ENCODE measurements around the gene RABGGTA.
A peak's percentile ranks its signal among the peaks of the same experiment; 100 is the strongest.
"Not testable (repeated sequence)": the region's sequence is repeated elsewhere in the genome, so short reads cannot be mapped to it uniquely, and the experiment has no call there.

The RABGGTA gene

DNA sequence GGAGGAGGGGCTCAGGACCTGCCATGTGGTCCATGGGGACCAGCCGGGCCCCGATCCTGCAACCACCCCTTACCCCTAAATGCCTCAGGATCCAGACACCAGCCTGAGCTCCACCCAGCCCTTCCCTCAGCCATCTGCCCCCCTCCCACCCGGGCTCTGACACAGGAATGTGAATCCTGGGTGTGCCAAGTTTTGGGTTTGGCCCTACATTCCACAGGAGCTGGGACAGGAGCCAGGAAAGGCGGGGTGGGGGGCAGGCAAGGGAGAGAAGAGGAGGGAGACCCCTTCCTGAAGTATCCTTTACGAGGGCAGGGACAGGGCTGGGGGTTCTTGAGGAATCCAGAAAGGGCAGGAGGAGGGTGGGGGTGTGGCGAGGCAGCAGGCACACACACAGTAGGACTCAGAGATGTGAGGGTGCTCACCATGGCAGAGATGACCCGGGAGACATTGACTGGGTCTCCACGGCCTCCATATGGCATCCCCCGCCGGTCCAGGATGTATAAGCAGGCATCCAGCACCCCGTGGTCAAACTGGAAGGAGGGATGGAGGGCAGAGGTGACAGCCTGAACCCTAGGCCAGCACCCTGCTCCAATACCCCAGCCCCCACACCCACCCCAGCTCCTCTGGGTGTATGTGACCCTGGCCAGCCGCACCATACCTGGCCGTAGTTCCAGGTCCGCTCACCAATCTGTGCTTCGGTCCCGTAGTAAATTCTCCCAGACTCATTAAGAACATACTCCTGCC, 11.9 kb downstream of the RABGGTA start:
- no peak for DNase-seq

DNA sequence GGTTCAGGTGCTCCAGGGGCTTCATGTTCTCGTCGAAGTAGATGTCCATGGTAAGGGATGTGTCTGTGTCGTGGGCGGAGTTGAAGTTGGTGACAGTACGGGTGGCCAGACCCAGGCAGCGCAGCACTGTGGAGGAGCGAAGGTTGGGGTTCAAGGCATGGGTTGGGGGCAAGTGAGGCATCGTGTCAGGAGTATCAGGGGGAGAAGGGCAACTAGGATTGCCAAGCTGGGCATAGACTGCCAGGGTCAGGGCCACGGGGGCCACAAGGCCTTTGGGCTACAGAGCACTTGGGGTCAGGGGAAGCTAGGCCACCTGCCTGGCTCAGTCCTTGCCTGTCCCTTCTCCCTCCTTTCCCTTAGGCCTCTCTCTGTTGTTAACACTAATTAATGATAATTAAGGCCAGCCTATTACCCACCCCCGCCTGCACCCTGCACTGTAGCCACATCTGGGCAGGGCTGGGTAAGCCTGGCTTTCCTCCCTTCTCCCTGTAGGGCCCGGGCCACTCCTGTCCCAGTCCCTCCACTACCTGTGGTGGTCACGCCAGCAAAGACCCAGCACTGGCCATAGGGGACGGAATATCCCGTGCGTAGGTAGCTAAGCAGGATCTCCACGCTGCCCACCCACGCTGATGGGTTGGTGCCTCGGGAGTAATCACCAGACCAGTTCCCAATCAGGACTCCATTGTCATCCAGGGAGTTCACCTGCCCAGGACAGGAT, 12.7 kb downstream of the RABGGTA start:
- no peak for DNase-seq

DNA sequence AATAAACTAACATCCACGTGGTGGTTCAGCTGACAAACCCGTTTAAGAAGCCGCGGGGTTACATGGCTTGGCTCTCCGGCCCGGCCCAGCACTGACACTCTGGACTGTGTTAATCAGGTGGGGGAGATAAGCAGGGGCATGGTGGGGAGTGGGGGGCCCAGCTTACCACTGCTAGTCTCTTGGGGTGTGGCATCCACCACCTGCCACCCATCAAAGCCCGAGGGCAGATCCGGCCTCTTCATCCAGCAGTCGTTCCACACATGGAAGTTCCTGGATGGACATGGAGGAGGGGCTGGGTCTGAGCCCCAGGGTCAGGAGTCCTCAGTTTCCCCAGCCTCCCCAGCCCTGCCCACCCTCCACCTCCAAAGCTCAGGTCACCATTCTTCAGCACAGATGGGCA, 13.3 kb downstream of the RABGGTA start:
- no peak for DNase-seq

DNA sequence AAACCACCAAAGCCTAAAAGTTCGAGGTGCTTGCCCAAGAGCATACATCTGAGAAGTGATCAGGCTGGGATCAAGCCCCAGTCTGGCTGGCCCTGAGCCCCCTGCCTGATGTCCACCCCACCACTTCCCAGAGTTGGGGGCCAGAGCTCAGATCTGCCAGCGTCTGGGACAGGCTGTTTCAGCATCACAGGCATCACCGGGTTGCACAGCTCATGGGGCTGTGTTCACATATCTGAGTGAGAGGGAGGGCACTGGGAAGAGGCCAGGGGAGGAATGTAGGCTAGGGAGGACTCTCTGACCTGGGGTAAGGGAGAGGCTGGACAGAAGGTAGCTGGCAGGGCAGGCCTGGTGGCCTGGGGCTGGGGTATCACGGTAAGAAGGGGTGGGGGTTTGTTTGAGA, 14.4 kb downstream of the RABGGTA start:
- no peak for DNase-seq

DNA sequence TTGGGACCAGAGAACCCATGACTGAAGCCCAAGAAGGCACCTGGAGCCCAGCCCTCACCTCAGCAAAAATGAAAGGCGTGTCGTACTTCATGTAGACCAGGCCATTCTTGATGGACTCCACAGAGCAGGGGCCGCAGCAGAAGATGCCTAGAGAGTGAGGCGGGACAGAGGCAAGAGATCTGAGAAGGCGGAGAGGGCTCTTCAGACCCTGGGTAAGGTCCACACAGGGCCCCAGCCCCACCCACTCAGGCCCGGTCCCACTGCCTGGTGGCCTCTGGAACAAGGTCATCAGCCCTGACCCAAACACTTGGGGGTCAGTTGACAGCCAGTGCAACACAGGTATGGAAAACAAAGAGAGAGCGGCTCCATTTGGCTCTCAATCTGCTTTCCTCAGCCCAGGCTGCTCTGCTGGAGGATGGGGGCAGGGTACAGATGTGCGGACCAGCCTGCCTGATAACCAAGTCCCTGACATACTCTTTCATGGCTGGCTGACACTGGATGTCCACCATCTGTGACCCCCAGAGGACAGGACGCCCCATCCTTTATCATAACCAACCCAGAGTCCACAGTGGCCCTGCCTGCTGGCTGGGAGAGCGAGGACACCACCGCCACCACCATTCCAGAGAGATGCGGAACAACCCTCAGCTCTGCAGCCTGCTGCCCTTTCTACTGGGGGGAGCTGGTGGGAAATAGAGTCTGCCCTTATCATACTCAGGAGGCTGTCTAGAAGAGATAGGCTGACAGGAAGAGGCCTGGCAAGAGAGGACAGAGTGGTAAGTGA, 15.3 kb downstream of the RABGGTA start:
- no peak for DNase-seq

DNA sequence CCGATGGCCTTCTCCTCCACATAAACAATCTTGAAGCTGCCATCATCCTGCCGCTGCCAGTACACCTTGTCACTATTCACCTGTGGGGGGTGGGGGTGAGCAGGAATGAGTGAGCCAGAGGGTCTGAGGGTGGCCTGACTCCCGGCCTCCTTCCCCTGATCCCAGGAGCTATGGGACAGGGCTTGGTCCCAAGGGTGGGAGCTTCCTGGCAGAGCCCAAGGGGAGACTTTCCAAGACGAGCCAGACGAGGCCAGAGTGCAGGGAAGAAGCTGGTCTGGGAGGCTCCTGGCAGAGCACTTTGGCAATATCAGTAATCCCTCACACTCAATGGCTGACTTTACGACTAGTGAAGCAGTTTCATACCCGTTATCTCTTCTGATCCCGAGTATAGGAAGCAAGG, 16.0 kb downstream of the RABGGTA start:
- no peak for DNase-seq

DNA sequence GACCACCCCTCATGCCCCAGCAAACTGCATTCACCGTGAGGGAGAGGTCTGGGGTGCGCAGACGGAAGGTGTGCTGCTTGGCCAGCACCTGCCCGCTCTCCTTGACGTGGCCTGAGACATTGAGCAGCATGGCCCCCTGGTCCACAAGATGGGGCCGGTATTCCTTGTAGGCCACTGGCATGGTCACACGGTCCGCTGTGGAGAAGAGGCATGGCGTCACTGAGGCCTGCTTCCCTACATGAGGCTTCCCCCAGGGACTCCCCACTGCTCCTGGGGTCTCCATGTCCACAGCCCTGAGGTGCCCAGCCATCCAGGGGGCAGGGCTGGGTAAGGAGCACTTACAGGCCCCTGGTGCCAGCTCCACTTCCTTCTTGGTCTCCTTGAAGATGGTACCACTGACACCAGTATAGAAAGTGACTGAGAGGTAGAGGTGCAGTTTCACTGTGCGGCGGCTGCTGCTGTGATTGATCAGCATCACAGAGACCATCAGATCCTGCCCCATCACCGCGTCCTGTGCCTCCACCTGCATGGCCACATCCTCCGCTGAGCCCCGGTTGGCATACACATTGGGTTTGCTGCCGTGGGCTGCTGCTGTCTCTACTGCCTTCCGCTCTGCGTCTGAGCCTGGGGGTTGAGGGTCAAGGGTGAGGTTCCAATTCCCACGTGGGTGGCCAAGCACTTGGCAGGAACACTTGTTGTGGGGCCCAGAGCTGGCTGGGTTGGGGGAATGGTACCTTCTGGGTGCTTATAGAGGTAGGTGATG, 16.6 kb downstream of the RABGGTA start:
- no peak for DNase-seq

DNA sequence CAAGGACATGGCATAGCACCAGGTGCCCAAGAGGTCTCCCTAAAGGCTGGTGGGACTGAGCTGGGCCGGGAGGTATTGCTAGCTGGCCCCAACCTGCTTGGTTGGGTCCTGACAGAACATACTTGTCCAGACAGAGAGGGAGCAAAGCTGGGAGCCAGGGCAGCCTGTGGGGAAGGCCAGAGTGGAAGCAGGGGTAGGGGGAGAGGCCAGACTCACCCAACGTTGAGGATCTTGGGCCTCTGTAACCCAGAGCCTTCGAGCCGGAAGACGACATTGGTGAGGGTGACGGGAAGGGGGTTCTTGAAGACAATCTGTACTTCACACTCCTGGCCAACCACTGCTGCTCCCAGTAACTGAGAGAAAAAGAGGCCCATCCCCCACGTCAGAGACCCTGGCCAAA, 17.5 kb downstream of the RABGGTA start:
- no peak for DNase-seq

DNA sequence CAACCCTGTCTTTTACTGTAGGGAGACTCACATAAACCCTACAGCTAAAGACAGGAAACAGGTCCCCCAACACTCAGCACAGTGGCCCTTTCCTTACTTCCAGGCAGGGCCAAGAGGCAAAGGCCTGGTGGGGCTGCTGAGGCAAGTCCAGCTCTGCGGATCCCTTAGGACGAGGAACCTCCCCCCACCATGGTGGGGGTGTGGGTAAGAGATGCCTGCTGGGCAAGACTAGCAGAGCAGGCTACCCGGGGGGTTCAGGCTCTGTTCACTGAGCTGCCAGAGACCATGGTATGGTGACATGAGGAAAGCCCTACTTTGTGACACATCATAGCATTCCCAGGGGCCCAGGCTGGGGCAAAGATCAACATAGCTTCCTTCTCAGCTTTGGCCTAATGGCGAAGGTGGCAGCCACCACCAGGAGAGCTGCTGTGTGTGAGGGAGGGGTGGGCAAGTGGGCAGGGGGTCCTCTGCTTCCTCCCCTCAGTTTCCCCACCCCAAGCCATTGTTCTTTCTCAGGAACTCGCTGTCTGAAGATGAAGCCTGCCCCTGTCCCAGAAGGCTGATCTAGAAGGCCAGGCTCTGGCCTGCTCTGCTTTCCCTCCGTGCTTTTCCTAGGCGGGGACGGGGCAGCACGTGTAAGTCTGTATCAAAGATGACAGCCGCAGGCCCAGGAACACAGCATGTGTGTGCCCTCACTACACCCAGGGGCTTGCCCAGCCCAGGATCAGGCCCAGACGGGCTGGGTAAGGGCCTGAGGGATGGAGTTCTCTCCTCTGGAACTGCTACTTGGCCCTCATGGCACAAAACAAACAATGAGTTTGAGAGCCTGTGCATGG, 18.9 kb downstream of the RABGGTA start:
- DNase-seq = no peak

DNA sequence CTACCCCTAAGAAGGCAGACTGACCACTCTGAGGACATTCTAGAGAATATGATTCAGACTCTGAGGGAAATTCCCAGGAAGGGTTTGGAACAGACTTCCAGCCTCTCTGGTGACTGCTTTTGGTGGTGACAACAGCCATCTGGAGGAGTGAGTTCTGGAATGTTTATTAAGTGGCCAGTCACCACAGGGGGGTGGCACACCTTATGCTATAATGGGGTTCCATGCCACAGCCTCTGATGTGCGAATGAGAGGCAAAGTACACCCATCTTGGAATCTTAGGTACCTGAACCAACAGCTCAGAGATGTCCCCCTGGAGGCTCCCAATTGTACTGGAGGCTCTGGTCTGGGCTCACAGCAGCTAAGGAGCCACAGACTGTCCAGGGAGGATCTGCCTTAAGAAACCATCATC, 19.5 kb downstream of the RABGGTA start:
- no peak for DNase-seq

DNA sequence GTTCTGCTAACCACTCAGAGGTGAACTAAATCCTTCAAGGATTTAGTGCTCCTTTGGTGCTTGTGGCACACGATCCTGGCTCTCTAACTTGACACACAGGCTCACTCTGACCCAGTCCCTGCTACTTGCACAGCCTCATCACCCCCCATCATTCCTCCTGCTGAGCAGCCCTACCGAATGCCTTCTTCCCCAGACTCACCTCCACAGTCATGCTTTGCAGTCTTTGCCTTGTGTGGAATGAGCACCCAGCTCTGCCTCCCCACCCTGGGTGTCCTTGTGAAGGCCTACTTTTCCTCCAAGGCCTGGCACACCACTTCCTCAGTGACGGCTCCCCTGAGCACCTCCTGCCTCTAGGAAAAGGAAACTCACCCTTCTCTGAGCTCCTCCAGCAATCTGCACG, 21.0 kb downstream of the RABGGTA start:
- no peak for DNase-seq

DNA sequence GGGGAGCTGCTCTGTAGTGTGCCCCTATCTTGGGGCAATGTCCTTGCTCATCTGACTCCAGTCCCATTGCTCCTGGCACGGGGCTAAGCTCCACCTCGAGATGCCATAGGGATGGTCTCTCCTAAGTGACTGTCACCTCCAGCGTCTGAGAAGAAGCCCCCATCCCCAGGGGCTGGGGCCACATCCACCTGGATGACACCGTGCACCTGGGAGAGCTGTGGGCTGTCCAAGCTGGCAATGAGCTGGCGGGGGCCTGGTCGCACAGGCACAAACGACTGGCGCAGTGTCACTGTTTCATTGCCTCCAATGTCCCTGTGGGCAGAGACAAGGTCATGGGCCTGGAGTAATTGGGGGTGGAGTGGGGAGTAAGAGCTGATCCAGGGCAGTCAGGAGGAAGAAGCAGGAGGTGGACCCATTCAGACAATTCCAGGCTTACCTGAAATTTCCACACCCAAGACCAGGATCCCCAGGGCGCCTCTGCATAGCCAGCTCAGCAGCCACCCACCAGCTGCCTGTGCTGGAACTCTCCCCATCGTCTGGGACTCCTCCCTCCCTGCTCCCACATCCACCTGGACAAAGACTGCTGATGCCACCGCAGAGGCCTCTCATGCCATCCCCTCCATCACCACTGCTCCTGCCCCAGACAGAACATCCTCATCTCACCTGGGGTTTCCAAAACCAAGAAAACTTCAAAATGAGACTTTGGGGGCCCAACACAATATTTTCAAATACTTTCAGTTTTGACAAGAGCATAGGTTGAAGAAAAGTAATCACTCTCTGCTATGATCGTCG, 22.0 kb downstream of the RABGGTA start:
- no peak for DNase-seq

DNA sequence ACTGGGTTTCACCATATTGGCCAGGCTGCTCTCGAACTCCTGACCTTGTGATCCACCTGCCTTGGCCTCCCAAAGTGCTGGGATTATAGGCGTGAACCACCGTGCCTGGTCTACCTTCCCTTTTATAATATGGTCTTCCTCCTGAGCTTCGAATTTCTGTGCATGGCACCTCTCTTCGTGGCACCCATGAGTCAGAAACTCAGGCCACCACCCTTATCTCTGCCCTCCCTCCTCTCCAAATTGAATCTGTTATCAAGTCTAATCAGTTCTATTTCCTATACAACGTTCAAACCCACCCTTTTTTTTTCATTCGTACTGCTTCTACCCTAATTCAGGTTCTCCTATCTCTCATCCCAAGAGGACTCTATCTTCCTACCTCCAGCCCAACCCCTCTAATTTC, 24.0 kb downstream of the RABGGTA start:
- DNase-seq = no peak

DNA sequence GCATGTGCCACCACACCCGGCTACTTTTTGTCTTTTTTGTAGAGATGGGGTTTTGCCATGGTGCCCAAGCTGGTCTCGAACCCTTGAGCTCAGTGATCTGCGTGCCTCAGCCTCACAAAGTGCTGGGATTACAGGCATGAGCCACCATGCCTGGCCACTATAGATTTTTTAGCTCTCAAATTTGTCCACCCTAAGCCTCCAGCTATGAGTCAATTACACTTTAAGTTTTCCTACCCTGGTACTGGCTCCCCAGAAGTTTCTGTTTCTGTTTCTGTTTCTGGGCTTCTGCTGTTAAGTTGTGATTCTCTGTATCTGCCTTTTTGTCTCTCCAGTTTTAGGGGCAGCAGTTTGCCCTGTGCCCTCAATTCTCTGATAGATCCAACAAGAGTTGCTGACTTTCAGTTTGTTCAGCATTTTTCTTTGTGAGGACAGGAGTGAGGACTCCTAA, 24.6 kb downstream of the RABGGTA start:
- DNase-seq = no peak

DNA sequence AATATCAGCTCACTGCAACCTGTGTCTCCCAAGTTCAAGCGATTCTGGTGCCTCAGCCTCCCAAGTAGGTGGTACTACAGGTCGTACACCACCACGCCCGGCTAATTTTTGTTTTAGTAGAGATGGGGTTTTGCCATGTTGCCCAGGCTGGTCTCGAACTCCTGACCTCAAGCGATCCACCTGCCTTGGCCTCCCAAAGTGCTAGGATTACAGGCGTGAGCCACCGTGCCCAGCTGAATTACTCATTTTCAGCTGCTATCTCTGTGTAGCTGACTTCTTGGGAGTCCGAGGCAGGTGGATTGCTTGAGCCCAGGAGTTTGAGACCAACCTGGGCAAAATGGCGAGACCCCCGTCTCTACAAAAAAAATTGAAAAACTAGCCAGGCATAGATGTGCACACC, 26.0 kb downstream of the RABGGTA start:
- not testable (repeated sequence) for DNase-seq

DNA sequence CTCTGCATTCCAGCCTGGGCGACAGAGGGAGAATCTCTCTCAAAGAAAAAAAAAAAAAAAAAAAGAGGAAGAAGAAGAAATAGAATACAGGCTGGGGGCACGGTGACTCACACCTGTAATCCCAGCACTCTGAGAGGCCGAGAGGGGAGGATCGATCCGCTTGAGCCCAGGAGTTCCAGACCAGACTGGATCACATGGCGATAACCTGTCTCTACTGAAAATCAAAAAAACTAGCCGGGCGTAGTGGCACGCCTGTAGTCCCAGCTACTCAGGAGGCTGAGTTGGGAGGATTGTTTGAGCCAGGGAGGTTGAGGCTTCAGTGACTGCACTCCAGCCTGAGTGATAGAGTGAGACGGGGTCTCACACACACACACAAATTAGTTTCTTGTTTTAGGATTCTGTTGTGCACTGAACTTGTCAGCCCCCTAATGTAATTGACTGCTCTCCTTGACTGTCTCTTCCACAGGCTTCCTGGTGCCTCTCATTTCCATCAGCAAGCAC, 28.0 kb downstream of the RABGGTA start:
- DNase-seq = no peak

DNA sequence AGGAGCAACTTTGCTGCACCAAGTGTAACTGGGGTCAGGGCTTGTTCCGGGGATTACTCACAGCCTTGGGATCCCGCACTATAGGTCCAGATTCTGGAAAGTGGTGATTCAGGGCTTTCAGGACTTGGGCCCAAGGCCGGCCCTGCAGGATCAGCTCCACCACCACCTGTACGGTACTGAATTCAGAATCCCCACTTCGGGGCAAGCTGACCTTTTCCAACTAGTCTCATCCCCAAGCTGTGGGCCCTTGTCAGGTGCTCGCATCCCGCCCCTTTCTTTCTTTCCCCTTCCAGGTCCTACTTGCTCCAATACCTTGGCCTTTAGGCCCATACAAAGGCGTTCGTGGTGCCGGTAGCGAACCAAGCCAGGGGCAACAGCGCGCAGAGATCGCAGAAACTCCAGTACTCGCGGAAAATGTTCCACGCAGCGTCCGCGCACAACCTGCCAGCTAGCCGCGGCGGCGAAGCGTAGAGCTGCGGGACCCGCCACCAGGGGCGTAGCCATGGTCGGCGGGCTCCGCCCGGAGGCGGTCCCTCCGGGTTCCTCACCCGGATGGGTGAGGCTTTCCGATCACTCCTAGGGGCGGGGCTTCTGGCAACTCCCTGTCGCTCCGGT, 29.5 kb downstream of the RABGGTA start:
- peak; percentile 92 for DNase-seq

DNA sequence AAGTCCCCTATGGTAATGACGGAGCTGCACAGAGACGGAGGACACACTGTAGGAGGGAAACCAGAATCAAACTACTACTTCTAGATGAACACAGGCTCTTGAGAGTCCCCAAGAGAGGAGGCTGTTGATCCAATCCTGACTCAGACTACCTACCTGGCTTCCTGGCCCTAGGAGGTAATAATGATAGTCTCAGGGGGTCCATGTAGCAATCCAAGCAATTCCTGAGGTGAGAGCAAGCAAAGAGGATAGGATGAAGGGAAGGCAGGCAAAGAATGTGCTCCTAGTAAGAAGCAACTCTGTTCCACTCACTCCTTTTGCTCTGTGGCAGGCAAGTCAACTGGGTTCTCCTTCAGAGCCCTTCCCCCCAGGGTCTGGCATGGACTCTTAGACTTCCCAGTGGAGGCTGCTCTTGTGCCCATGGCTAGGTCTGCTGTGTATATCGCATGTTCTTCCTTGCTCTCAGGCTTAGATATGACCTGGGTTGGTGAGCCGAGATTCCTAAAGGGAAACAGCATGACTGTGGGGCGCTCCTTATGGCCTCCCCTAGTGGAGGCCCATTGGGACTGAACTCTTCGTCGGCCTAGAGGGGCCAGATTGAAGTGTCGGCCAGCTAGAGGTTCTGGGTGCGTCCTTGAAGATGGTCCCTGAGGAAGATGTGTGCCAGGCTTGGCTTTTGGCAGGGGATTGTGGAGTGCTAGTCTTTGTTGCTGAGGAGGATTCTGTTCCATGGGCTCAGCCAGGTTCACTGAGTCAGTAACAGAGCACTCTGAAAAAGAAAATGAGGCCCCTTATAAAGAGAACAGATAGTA, 31.1 kb downstream of the RABGGTA start:
- DNase-seq = no peak

DNA sequence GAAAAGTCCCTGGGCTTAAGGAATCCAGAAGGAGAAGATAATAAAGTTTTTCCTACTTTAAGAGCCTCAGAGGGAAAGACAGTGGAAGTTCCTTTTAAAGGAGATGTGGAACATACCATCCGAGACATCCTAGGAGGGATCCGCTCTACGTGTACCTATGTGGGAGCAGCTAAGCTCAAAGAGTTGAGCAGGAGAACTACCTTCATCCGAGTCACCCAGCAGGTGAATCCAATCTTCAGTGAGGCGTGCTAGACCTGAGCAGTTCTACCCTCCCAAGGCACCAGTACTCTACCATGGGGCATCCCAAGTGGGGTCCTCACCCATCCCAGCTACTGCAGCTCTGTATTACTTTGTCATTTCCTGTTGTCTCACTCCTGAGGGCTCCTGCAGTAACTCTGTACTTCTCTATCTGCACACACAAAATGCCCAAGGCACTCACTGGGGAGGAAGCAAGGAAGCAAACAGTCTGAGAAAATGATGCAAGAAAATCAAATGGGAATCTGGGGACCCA, 32.8 kb downstream of the RABGGTA start:
- no peak for DNase-seq
